ENCODE data around the gene MBD3L4. TPM values are rescaled to one million over a fixed set of nuclear protein-coding genes. Genes with fewer than 3 reads are reported as not detected.
"Not testable (repeated sequence)": the region's sequence is repeated elsewhere in the genome, so short reads cannot be mapped to it uniquely, and the experiment has no call there.

The MBD3L4 gene
- total RNA-seq: not detected

GRCh38 chr19:7040079-7040478 lies at the start of gene MBD3L4:
Gene MBD3L4 (minus strand): TSS chr19:7040179. CDS start chr19:7040144, 35 bp downstream.
- H3K36me3 ChIP-seq; intact Hi-C loops (cut with DNase I); H3K27me3 ChIP-seq; H3K4me1 ChIP-seq; H3K9me3 ChIP-seq; H3K27ac ChIP-seq; DNase-seq; H3K4me3 ChIP-seq: not testable (repeated sequence)
- WGBS, 2 donors: 100% methylated on average over 1 of the region's 9 CpGs; no CpG with 5 or more reads in 1 of the 2 donors

- intact Hi-C loops (cut with DNase I): no loop called here
- H3K9me3 ChIP-seq: peaks cover 0 to 96% (median 43%) of the 10 kb centered on the region in 3 donors
- peaks cover 2 to 30% (median 10%) of the 10 kb centered on the region in 3 donors for H3K36me3 ChIP-seq
- no peaks in the 10 kb centered on the region for H3K27me3 ChIP-seq
- TF ChIP-seq POLR2A (IDR thresholded peaks at IDR 0.05): no peak
- H3K4me3 ChIP-seq: no peak overlapping the region
- H3K4me1 ChIP-seq: no peaks in the 10 kb centered on the region
- 85 to 93% methylated on average over 6 of the region's 6 CpGs for WGBS, 2 donors
- no peak for DNase-seq
- H3K27ac ChIP-seq: no peak overlapping the region
Observed at GRCh38 chr19:7088999-7089398, 49.0 kb upstream of the MBD3L4 start.

GRCh38 chr19:7083076-7083956 lies 43.3 kb upstream of the MBD3L4 start:
- TF ChIP-seq POLR2A (IDR thresholded peaks at IDR 0.05): no peak
- no peak for TF ChIP-seq CTCF (IDR thresholded peaks at IDR 0.05)
- no peaks in the 10 kb centered on the region for H3K4me1 ChIP-seq
- peak overlapping the region in 1 of 4 donors; percentile 34 for H3K4me3 ChIP-seq
- WGBS, 2 donors: 96 to 98% methylated on average over 15 of the region's 15 CpGs
- no peak for DNase-seq
- H3K36me3 ChIP-seq: peaks cover 58 to 78% (median 60%) of the 10 kb centered on the region in 3 donors
- intact Hi-C loops (cut with DNase I): no loop called here
- H3K9me3 ChIP-seq: peaks cover 18 to 100% (median 95%) of the 10 kb centered on the region in 3 donors
- no peaks in the 10 kb centered on the region for H3K27me3 ChIP-seq
- no peak overlapping the region for H3K27ac ChIP-seq

- no peak overlapping the region for H3K4me3 ChIP-seq
- H3K4me1 ChIP-seq: no peaks in the 10 kb centered on the region
- H3K27me3 ChIP-seq: no peaks in the 10 kb centered on the region
- no peak overlapping the region for H3K27ac ChIP-seq
- 95 to 100% methylated on average over 2 of the region's 2 CpGs for WGBS, 2 donors
- intact Hi-C loops (cut with DNase I): no loop called here
- DNase-seq: no peak
- peaks cover 15 to 84% (median 70%) of the 10 kb centered on the region in 3 donors for H3K9me3 ChIP-seq
- H3K36me3 ChIP-seq: peaks cover 76 to 100% (median 96%) of the 10 kb centered on the region in 3 donors
- TF ChIP-seq POLR2A (IDR thresholded peaks at IDR 0.05): no peak
- no peak for TF ChIP-seq CTCF (IDR thresholded peaks at IDR 0.05)
Observed at GRCh38 chr19:7078008-7078407, 38.0 kb upstream of the MBD3L4 start.

- Histone ChIP-seq H3K9me3 (peaks cover under 1 to 66% (median 52%) of the 10 kb centered on the region in 3 donors), H3K4me1 (peaks cover 0 to under 1% (median 0%) of the 10 kb centered on the region in 3 donors), H3K36me3 (peaks cover 60 to 100% (median 86%) of the 10 kb centered on the region in 3 donors), H3K27ac (no peak overlapping the region), H3K4me3 (no peak overlapping the region), H3K27me3 (no peaks in the 10 kb centered on the region)
- intact Hi-C loops (cut with DNase I): no loop called here
- no peak for DNase-seq
- WGBS, 2 donors: 97 to 100% methylated on average over 5 of the region's 6 CpGs
- TF ChIP-seq POLR2A (IDR thresholded peaks at IDR 0.05) (no peak), CTCF (IDR thresholded peaks at IDR 0.05) (no peak)
Observed at GRCh38 chr19:7076151-7076550, 36.2 kb upstream of the MBD3L4 start.

GRCh38 chr19:7074705-7075282 lies 34.8 kb upstream of the MBD3L4 start:
- no peak for DNase-seq
- H3K4me1 ChIP-seq: peaks cover 6 to 14% (median 7%) of the 10 kb centered on the region in 3 donors
- intact Hi-C loops (cut with DNase I): no loop called here
- WGBS, 2 donors: 95 to 100% methylated on average over 6 to 8 of the region's 29 CpGs
- no peak overlapping the region for H3K4me3 ChIP-seq
- peaks cover 46 to 93% (median 72%) of the 10 kb centered on the region in 3 donors for H3K36me3 ChIP-seq
- TF ChIP-seq CTCF (IDR thresholded peaks at IDR 0.05): no peak
- TF ChIP-seq POLR2A (IDR thresholded peaks at IDR 0.05): no peak
- no peak overlapping the region for H3K27ac ChIP-seq
- H3K9me3 ChIP-seq: peaks cover 0 to 52% (median 38%) of the 10 kb centered on the region in 3 donors
- no peaks in the 10 kb centered on the region for H3K27me3 ChIP-seq
